NCI-H2107 (cell line): ENCODE data around the gene SMIM35.

ENCODE experiments used
- DNase-seq: peaks from one replicate; lab custom pipeline; 2025; lab: John Stamatoyannopoulos, UW

Gene SMIM35

GRCh38 chr11:118109231-118109630 lies 22.5 kb upstream of the SMIM35 start:
- no peak for DNase-seq

- DNase-seq = no peak
Observed at GRCh38 chr11:118108513-118108912, 21.8 kb upstream of the SMIM35 start.

GRCh38 chr11:118106789-118107335 lies 20.1 kb upstream of the SMIM35 start:
- no peak for DNase-seq

- DNase-seq = no peak
Observed at GRCh38 chr11:118105657-118106305, 19.0 kb upstream of the SMIM35 start.

GRCh38 chr11:118104491-118104890 lies 17.7 kb upstream of the SMIM35 start:
- no peak for DNase-seq

GRCh38 chr11:118102721-118103261 lies 16.0 kb upstream of the SMIM35 start:
- DNase-seq = no peak

GRCh38 chr11:118100691-118101232 lies 14.0 kb upstream of the SMIM35 start:
- no peak for DNase-seq

- no peak for DNase-seq
Observed at GRCh38 chr11:118099838-118100556, 13.2 kb upstream of the SMIM35 start.

GRCh38 chr11:118098996-118099837 lies 12.5 kb upstream of the SMIM35 start:
- no peak for DNase-seq

GRCh38 chr11:118095967-118096367 lies 9.2 kb upstream of the SMIM35 start:
- no peak for DNase-seq

- DNase-seq = no peak
Observed at GRCh38 chr11:118095493-118095892, 8.7 kb upstream of the SMIM35 start.

- no peak for DNase-seq
Observed at GRCh38 chr11:118092907-118093571, 6.3 kb upstream of the SMIM35 start.

GRCh38 chr11:118091690-118092089 lies 4.9 kb upstream of the SMIM35 start:
- no peak for DNase-seq

- DNase-seq = no peak
Observed at GRCh38 chr11:118090545-118091162, 3.9 kb upstream of the SMIM35 start.

GRCh38 chr11:118088531-118088930 lies 1.8 kb upstream of the SMIM35 start:
- no peak for DNase-seq

GRCh38 chr11:118087931-118088330 lies 1.2 kb upstream of the SMIM35 start:
- DNase-seq = no peak

GRCh38 chr11:118084656-118085055 lies 2.1 kb downstream of the SMIM35 start:
- DNase-seq = no peak

GRCh38 chr11:118084247-118084646 lies 2.5 kb downstream of the SMIM35 start:
- no peak for DNase-seq

- no peak for DNase-seq
Observed at GRCh38 chr11:118082880-118083552, 3.7 kb downstream of the SMIM35 start.

GRCh38 chr11:118081241-118081958 lies 5.4 kb downstream of the SMIM35 start:
- no peak for DNase-seq
